Keratinocyte (primary cell): ENCODE results near the gene CDON. TPM values are rescaled to one million over a fixed set of nuclear protein-coding genes. Genes with fewer than 3 reads are reported as not detected.
A peak's percentile ranks its signal among the peaks of the same experiment; 100 is the strongest.

ENCODE experiments used
- DNase-seq: peaks from one replicate; pipeline ENCODE4 v3.0.0-alpha.2; 2011; ENCODE audit warnings: low read depth, missing footprints, low spot score
- FAIRE-seq: peaks from 2 replicates; lab custom pipeline; 2011; peaks lifted over from hg19 to GRCh38; lab: Jason Lieb, UNC
- H2AFZ ChIP-seq: 2 replicates; pipeline ENCODE4 v1.6.0; 2012; ENCODE audit warnings: low read length, control low read depth, inconsistent platforms; ENCODE audit not compliant: control insufficient read depth
- H3K27ac ChIP-seq: 2 replicates; pipeline ENCODE4 v1.5.1; 2011; ENCODE audit warnings: low read length; ENCODE audit not compliant: control insufficient read depth, insufficient read depth
- H3K27me3 ChIP-seq: 3 replicates; pipeline ENCODE4 v1.6.0; 2011; ENCODE audit warnings: low read length; ENCODE audit not compliant: control insufficient read depth, insufficient read depth; ENCODE audit errors: extremely low read depth
- H3K36me3 ChIP-seq, 2 experiments: 2 replicates in 1 of 2; 3 replicates in 1 of 2; pipeline ENCODE4 v1.5.1; 2011; ENCODE audit warnings: low read length in 2 of 2, mild to moderate bottlenecking in 1 of 2; ENCODE audit not compliant: control insufficient read depth in 2 of 2, insufficient read depth in 2 of 2; ENCODE audit errors: extremely low read depth in 1 of 2
- H3K4me1 ChIP-seq: 3 replicates; pipeline ENCODE4 v1.5.1; 2011; ENCODE audit warnings: low read length; ENCODE audit not compliant: control insufficient read depth, insufficient read depth; ENCODE audit errors: extremely low read depth
- H3K4me2 ChIP-seq: 3 replicates; pipeline ENCODE4 v1.6.0; 2011; ENCODE audit warnings: low read depth, low read length; ENCODE audit not compliant: control insufficient read depth, insufficient read depth; ENCODE audit errors: extremely low read depth
- H3K4me3 ChIP-seq, 3 experiments: fragments of 200-600 bp in 1 of 3; sonication (generic) in 1 of 3; 2 replicates in 2 of 3; 3 replicates in 1 of 3; pipeline ENCODE4 v1.5.1; 2011 to 2016; ENCODE audit warnings: low read length in 3 of 3, mild to moderate bottlenecking in 3 of 3, control low read depth in 2 of 3, inconsistent platforms in 1 of 3, low read depth in 1 of 3, mixed read lengths in 1 of 3, mixed run types in 1 of 3, moderate library complexity in 1 of 3; ENCODE audit not compliant: control insufficient read depth in 2 of 3, insufficient read depth in 2 of 3; ENCODE audit errors: extremely low read depth in 1 of 3
- H3K79me2 ChIP-seq: 2 replicates; pipeline ENCODE4 v1.6.0; 2012; ENCODE audit warnings: low read length; ENCODE audit not compliant: control insufficient read depth, insufficient read depth
- H3K9ac ChIP-seq: 3 replicates; pipeline ENCODE4 v1.6.0; 2011; ENCODE audit warnings: low read length; ENCODE audit not compliant: control insufficient read depth, insufficient read depth; ENCODE audit errors: extremely low read depth
- H3K9me1 ChIP-seq: 3 replicates; pipeline ENCODE4 v1.6.0; 2011; ENCODE audit warnings: low read length; ENCODE audit not compliant: control insufficient read depth, insufficient read depth; ENCODE audit errors: extremely low read depth
- H3K9me3 ChIP-seq: 2 replicates; pipeline ENCODE4 v1.5.1; 2012; ENCODE audit warnings: low read depth, low read length; ENCODE audit not compliant: control insufficient read depth
- H4K20me1 ChIP-seq: 3 replicates; pipeline ENCODE4 v1.6.0; 2011; ENCODE audit warnings: low read length; ENCODE audit not compliant: control insufficient read depth, insufficient read depth; ENCODE audit errors: extremely low read depth
- EZH2 ChIP-seq: IDR thresholded peaks from one replicate; pipeline ENCODE4 v1.6.1; 2012; ENCODE audit warnings: inconsistent platforms, mild to moderate bottlenecking, low read length, moderate library complexity
- dilution Hi-C: fragments of 300-500 bp; cut with MboI; formaldehyde crosslinking; loops from one replicate; pipeline ENCODE4 v1.7.0; 2020; ENCODE audit warnings: low sequenced_read_pairs; ENCODE audit not compliant: extremely low pct_ligation_motif_present
- polyA plus RNA-seq, 5 experiments: library from polyadenylated mRNA; depleted of rRNA in 3 of 5; stranded (reverse) in 3 of 5; stranded (forward) in 1 of 5; unstranded in 1 of 5; fragments of >200 nt; gene quantifications; 1 replicate in 1 of 5; 2 replicates in 3 of 5; 3 replicates in 1 of 5; pipeline versions ENCODE4 v1.2.1 to v1.2.3, GENCODE V29; 2011 to 2012; ENCODE audit warnings: missing spikeins in 2 of 5, low read depth in 1 of 5, low replicate concordance in 1 of 5
- TF ChIP-seq, protein P1 (sequence below), 3 experiments: IDR thresholded peaks in 1 of 3; conservative IDR thresholded peaks in 1 of 3; optimal IDR thresholded peaks in 1 of 3; 2 replicates in 2 of 3; 3 replicates in 1 of 3; pipeline versions ENCODE3 to v1.5.1; 2011; ENCODE audit warnings: low read length in 3 of 3, mild to moderate bottlenecking in 3 of 3, moderate library complexity in 2 of 3, control low read depth in 1 of 3, inconsistent platforms in 1 of 3; ENCODE audit not compliant: insufficient read depth in 2 of 3; ENCODE audit errors: extremely low read depth in 1 of 3

Gene CDON
- polyA plus RNA-seq, 1 donor (not counting 4 experiments of a cell fraction or from before 2014, with no cell fraction given), result 1.0 TPM

DNA sequence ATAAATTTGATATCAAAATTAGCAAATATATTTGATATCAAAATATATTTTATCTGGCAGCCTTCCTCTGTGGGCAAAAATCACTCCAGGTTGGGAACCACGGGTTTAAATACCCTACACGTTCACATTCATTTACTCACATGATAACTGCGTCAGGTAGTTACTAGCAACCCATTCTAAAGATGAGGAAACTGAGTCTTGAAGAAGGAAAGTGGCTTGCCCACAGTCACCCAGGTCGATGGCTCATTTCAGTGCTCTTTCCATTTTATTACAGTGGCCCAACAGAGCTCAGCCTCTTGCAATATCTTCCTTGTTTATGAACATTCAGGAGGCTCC is 19.2 kb upstream of the CDON start:
- H3K27ac ChIP-seq, result no peak overlapping the region
- no peaks in the 10 kb centered on the region for H3K9me3 ChIP-seq
- TF ChIP-seq, protein P1, sequence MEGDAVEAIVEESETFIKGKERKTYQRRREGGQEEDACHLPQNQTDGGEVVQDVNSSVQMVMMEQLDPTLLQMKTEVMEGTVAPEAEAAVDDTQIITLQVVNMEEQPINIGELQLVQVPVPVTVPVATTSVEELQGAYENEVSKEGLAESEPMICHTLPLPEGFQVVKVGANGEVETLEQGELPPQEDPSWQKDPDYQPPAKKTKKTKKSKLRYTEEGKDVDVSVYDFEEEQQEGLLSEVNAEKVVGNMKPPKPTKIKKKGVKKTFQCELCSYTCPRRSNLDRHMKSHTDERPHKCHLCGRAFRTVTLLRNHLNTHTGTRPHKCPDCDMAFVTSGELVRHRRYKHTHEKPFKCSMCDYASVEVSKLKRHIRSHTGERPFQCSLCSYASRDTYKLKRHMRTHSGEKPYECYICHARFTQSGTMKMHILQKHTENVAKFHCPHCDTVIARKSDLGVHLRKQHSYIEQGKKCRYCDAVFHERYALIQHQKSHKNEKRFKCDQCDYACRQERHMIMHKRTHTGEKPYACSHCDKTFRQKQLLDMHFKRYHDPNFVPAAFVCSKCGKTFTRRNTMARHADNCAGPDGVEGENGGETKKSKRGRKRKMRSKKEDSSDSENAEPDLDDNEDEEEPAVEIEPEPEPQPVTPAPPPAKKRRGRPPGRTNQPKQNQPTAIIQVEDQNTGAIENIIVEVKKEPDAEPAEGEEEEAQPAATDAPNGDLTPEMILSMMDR (optimal IDR thresholded peaks at IDR 0.05 in 1 of 3, IDR thresholded peaks at IDR 0.05 in 1 of 3, conservative IDR thresholded peaks at IDR 0.05 in 1 of 3; ENCODE audit: extremely low read depth in 1 of 3, insufficient read depth in 2 of 3, low read length in 3 of 3), result no peak
- no peak for TF ChIP-seq EZH2
- no peaks in the 10 kb centered on the region for H3K79me2 ChIP-seq
- no peak overlapping the region for H2AFZ ChIP-seq
- peaks cover 7% of the 10 kb centered on the region for H3K27me3 ChIP-seq
- H3K9ac ChIP-seq, result no peak overlapping the region
- dilution Hi-C loops, result no loop called here
- no peaks in the 10 kb centered on the region for H3K9me1 ChIP-seq
- no peaks in the 10 kb centered on the region for H3K36me3 ChIP-seq
- FAIRE-seq (no peak), DNase-seq (no peak)
- H3K4me2 ChIP-seq, result no peak overlapping the region
- H4K20me1 ChIP-seq, result no peaks in the 10 kb centered on the region
- peaks cover 7% of the 10 kb centered on the region for H3K4me1 ChIP-seq
- no peak overlapping the region for H3K4me3 ChIP-seq

DNA sequence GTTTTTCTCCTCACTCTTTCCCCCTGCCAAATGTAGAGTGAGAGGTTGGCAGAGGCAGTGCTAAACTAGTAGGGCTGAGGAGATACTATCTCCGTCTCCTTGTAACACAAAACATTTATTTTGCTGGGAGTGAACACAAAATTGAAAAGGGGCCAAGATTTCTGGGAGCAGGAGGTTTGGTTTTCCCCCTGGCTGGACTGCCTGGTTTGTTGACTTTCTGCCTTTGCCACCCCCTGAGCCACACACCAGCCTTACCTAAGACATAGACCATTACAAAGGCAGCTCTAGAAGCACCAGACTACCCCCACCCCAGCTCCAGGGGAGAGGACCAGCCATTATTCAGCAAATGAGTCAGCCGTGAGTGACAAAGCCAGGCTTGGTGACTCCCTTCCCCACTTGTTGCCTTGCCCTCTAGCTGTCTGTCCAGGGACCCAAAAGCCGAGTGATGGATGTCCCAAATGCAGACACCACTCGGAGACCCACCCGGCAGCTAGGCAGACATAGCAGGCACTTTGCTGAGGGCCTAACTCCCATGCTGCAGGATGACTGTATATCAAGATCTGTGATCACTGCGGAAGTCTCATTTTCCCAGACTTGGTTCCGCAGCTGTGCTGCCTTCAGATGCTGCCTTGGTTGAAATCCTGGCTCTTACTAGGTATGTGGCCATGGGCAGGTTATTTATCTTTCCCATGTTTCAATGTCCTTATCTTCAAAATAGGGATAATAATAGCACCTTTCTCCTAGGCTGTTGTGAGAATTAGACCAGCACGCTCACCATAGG is 17.7 kb upstream of the CDON start:
- FAIRE-seq (no peak), DNase-seq (no peak)
- Histone ChIP-seq H3K4me2 (no peak overlapping the region), H4K20me1 (no peaks in the 10 kb centered on the region), H3K4me1 (peaks cover 7% of the 10 kb centered on the region), H2AFZ (peak overlapping the region; percentile 10), H3K79me2 (no peaks in the 10 kb centered on the region), H3K27me3 (peaks cover 7% of the 10 kb centered on the region), H3K9ac (no peak overlapping the region), H3K9me3 (no peaks in the 10 kb centered on the region), H3K36me3 (no peaks in the 10 kb centered on the region), H3K9me1 (no peaks in the 10 kb centered on the region), H3K4me3 (no peak overlapping the region), H3K27ac (no peak overlapping the region)
- TF ChIP-seq EZH2, result no peak
- dilution Hi-C loops, result no loop called here
